NCI-H1930 (cell line): ENCODE measurements around the gene IGSF10.
A peak's percentile ranks its signal among the peaks of the same experiment; 100 is the strongest.

Experiments
- DNase-seq, 2 experiments: peaks; one replicate each; lab custom pipeline; 2025; lab: John Stamatoyannopoulos, UW

IGSF10 gene

GRCh38 chr3:151460228-151460627 lies 633 bp downstream of the IGSF10 start:
- no peak for DNase-seq

DNA sequence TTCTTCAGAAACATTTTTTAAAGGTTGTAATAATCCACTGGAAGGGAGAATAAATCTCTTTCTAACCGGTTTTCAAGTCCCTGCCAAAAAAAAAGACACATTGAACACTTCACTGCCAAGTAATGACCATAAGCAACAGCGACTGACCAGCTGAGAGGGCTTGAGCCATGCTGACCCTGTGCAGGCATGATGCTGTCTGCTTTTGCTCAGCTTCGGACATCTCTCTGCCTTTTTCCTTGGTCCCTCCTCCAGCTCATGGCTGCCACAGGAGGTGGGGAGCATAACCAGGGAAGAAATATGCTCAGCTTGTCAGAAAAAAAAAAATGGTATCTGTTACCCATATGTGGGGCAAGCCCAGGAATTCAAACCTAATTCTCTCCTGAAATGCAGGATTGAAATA lies 1.5 kb downstream of the IGSF10 start:
- DNase-seq: no peak

DNA sequence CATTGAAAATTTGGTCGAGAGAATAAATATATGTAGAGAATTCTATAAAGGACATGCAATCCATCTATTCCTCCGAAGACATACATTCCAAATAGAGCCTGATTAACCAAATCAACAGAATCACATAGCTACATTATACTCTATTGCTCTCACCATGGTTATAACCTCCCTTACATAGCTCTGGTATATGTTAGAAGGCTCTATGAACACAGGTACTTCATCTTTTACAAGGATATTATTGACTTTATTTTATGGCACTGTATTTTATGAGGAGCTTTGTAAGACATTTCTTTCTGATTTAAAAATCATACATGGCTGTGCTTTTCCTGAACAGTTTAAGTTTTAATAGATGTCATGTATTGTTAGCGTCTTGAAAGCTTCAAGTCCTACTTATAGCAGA lies 4.8 kb downstream of the IGSF10 start:
- DNase-seq: no peak

DNA sequence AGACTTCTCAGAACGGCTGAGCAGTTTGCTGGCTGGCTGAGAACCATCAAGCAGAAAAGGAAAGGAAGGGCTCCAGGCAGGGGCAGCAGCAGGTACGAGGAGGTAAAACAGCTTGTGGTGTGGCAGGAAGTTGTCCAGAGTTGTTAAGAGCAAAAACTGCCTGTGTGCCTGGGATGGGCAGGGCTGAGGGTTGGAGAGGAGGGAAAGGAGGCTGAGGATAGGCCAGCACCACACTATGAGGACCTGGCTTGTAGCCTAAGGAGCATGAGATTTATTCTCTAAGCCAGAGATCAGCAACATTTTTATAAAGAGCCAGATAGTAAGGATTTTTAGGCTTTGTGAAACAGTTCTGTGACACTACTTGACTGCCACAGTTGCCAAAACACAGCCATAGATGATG lies 8.0 kb downstream of the IGSF10 start:
- DNase-seq: no peak

- no peak for DNase-seq
Observed at GRCh38 chr3:151452368-151452767, 8.5 kb downstream of the IGSF10 start.

- DNase-seq: no peak
Observed at GRCh38 chr3:151446002-151446340, 14.9 kb downstream of the IGSF10 start.

DNA sequence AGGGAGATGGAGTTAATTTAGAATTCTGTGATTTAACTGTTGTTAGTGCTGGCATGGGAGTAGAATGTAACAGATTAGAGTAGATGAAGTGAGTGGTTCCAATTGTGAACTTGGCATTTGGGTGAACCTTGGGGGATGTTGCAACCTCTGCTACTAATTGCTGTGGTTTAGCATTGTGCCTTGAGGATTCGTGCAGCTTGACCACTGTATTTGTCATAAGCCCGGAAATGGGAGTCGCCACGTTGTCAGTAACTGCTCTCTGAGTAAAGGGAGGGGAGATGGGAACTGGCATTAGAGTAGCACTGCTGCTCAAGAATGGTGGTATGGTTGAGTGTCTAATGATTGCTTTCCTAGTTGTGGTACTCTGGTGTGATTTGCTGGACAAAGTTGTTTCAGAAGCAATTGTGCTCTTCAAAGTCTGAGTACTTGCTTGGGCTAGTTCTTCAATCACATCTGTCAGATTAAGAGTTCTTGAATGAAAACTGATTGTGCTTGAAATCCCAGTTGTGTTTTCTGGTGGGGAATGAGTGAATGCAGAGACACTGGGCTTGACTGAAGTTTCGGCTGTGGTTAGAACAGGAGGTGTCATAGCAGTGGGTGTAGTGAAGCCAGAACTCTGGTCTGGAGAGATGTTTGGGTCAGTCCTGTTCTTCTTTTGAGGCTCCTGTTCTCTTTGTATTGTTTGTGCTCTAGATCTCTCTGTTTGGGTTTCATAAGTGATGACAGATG lies 15.4 kb downstream of the IGSF10 start:
- no peak for DNase-seq

GRCh38 chr3:151443583-151443982 lies 17.3 kb downstream of the IGSF10 start:
- no peak for DNase-seq

DNA sequence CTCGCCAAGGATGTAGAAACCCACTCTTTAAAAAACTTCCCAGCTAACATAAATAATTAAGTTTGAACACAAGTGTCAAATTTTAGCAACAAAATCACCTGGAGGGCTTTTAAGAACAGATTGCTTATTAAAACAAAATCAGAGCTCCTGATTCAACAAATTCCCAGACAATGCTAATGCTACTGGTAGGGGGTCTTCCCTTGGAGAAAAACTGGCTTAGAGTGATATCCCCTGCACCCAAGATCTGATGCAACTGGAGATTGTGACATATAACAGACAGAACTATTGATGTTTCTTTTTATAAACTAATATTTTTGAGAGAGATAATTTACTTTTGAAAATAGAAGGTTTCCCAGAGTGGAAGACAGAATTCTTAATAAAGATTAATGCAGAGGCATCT lies 19.9 kb downstream of the IGSF10 start:
- no peak for DNase-seq

DNA sequence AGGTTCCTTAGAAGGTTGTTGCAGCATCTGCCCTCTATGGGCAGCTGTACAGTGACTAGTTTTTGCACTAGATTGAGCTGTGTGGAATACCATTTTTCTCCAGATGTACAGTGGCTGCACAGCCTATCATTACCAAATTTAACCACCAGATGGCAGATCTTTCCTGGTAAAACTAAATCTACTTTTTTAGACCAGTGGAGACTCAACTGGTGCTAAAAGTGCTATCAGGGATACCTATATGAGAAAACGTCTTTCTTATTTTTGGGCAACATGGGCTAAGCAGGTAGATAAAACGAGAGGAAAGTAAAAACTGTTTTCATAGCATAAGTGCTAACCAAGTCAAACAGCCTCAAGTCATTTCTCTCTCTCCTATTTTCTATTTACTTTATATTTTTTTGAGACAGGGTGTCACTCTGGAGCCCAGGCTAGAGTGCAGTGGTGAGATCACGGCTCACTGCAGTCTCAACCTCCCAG lies 21.2 kb downstream of the IGSF10 start:
- peak; percentile 28 to 32 for DNase-seq

- DNase-seq: no peak
Observed at GRCh38 chr3:151437906-151438305, 23.0 kb downstream of the IGSF10 start.

DNA sequence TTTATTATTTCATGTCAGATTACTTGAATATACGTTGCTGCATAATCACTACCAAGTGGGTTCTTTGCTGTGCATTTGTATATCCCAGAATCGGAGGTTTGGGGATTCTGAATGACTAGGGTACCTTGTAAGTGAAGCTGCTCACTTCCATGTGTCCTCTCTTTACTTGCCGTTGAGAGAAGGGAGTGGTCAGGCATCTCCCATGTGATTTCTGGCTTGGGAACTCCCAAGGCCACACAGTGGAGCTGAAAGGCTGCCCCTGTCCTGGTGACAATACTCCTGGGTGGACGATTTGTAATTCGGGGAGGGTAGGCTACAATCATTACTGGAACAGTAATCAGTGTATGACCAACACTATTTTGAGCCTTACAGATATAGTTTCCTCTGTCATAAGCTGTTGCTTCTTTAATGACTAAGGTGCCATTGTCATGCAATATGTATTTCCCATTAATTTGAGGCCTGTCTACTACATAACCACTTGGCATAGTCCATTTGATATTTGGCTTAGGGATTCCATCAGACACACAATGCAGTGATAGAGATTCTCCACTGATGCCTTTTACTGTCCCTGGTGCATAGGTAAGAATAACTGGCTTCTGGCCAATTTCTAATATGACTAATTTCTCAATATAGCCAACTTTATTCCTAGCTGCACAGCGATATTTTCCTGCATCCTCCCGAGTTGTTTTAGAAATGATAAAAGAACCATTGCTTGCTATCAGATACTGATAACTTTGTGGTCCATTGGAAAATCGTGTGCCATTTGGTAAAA lies 24.0 kb downstream of the IGSF10 start:
- DNase-seq: no peak

DNA sequence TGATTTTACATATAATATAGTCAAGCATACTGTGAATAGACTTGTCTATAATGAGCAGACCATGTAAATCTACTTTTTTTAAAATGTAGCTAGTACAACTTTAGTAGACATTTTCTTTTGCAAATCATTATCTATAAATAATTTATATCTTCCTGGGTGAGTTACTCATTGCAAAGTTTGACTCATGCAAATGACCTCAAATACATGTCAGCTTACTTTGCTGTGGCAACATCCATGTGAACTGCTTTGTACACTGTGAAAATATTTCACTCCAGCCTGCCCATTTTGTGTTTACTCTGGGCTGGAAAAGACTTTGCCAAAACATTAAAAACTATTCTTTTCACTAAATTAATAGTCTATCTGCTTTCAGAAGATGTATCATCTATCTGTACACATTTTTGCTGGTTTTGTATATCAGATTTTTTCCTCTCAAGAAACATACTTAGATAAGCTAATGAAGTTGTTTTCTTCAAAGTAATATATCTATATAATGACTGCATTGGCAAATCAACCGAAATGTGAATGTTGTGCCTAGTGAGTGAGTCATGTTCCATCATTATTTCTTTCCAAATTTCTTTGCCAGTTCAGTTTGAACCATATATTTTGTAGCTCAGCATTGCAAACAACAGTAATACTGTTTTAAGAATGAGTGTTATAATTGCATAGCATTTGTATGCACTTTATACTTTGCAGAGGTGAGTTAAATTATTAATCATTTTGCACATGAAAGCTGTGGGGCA lies 26.5 kb downstream of the IGSF10 start:
- DNase-seq: no peak

- no peak for DNase-seq
Observed at GRCh38 chr3:151432616-151433372, 28.1 kb downstream of the IGSF10 start.

- no peak for DNase-seq
Observed at GRCh38 chr3:151431940-151432339, 28.9 kb downstream of the IGSF10 start.

- no peak for DNase-seq
Observed at GRCh38 chr3:151430821-151431484, 29.9 kb downstream of the IGSF10 start.

- DNase-seq: no peak
Observed at GRCh38 chr3:151428386-151428785, 32.5 kb downstream of the IGSF10 start.

GRCh38 chr3:151426341-151426657 lies 34.6 kb downstream of the IGSF10 start:
- DNase-seq: no peak

- no peak for DNase-seq
Observed at GRCh38 chr3:151425627-151426340, 35.1 kb downstream of the IGSF10 start.

- no peak for DNase-seq
Observed at GRCh38 chr3:151423091-151423490, 37.8 kb downstream of the IGSF10 start.

- DNase-seq: no peak
Observed at GRCh38 chr3:151421938-151422337, 38.9 kb downstream of the IGSF10 start.
